Astrocyte of the hippocampus (primary cell): ENCODE results near the gene C1QTNF2.
A peak's percentile ranks its signal among the peaks of the same experiment; 100 is the strongest.

Experiments
- DNase-seq: peaks from one replicate; pipeline ENCODE4 v3.0.0; 2011; ENCODE audit warnings: low read depth, low spot score

C1QTNF2 gene, protein sequence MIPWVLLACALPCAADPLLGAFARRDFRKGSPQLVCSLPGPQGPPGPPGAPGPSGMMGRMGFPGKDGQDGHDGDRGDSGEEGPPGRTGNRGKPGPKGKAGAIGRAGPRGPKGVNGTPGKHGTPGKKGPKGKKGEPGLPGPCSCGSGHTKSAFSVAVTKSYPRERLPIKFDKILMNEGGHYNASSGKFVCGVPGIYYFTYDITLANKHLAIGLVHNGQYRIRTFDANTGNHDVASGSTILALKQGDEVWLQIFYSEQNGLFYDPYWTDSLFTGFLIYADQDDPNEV

GRCh38 chr5:160369990-160370712 is at the start of gene C1QTNF2:
Gene C1QTNF2 (minus strand): TSS chr5:160370626. CDS start chr5:160355011, 15,615 bp downstream.
- DNase-seq: peak; percentile 83

DNA sequence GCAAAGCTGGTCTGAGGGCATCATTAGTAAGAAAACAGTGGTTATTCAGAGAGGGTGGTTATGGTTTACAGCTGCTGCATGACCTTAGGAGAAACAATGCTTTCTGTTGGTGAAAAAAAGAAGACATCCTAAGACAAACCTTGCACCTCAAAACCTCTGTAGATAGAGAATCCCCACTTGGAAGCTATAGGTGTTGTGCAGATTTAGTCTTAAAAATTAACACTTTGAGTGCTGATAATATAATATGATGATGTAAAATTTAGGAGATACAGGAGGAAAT is 49.8 kb upstream of the C1QTNF2 start:
- no peak for DNase-seq

DNA sequence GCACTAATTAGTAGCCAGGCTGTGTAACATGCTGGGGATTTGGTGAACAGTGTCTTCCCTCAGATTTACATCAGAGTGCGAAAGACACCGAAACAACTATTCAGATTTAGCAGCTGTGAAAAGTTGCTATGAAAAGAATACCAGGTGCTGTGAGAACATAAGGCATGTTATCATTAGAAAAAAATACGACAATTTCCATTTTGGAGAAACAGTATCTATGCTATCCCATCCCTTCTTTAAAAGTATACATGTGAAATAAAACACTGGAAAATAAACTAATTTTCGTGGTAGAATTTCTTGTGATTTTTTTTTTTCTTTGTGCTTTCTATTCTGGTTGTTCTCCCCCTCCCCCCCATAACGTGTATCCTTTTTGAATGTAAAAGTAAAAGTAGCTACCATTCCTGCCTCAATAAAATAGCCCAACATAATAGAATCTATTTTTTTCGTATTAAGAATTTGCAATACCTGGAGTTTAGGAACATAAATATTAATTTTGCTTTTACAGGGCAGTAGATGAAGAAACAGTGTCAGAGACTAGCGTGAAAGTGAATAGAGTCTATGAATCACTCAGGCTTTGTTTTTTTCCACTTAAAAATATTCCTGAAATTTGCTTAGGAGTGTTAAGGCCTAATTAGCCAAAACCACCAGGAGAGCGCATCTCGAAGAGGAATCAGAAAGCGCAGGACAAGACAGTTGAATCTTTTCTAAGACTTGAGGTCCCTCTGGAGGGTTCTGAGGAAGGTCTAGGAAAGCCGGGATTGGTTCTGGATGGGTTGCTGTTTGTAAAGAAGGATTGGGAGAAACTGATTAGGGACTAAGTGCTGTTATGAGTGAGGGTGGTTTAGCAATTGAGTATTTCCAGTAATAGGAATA is 49.3 kb upstream of the C1QTNF2 start:
- no peak for DNase-seq

DNA sequence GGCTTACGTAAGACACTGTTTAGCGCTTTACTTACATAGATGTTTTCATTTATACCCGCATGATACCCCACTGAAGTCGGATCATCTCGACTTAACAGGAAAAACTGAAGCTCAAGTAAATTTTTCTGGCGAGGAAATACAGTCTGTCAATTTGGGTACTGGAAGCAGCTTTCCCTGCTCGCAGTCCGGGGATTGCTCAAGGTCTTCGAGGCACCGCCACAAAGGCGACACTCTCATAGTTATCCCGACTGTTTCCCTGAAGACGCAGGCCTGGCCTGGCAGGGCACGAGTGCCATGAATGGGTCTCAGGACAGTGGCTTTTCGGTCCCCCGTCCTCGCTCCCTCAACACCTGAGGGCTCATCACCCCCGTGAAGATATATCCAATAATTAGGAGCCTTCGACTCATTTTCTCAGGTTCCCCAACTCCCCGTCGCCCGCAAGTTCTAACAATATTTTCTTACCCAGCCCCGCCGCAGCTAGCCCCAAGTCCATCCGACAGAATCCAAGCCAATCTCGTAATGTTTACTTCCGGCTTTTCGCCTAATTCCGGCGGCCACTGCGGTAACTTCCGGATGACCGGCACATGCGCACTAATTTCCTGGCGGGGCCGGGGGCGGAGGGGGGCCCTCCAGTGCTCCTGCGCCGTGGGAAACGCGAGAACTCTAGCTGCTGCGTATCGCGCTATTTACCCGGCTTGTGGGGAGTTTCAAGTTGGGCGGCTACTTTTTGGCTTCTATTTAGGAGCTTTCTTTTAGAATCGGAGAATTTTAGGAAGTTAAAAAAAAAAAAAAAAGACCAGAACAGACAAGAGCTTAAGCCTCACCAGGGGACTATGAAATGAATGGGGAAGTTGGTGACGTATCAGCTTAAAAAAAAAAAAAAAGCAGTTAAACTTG is 48.4 kb upstream of the C1QTNF2 start, which contains the start of gene SLU7:
Gene SLU7, minus strand, starts transcription at position 521 of the 897 bp plus-strand sequence. CDS start 3,787 bp downstream, outside the sequence.
- DNase-seq: peak; percentile 99

DNA sequence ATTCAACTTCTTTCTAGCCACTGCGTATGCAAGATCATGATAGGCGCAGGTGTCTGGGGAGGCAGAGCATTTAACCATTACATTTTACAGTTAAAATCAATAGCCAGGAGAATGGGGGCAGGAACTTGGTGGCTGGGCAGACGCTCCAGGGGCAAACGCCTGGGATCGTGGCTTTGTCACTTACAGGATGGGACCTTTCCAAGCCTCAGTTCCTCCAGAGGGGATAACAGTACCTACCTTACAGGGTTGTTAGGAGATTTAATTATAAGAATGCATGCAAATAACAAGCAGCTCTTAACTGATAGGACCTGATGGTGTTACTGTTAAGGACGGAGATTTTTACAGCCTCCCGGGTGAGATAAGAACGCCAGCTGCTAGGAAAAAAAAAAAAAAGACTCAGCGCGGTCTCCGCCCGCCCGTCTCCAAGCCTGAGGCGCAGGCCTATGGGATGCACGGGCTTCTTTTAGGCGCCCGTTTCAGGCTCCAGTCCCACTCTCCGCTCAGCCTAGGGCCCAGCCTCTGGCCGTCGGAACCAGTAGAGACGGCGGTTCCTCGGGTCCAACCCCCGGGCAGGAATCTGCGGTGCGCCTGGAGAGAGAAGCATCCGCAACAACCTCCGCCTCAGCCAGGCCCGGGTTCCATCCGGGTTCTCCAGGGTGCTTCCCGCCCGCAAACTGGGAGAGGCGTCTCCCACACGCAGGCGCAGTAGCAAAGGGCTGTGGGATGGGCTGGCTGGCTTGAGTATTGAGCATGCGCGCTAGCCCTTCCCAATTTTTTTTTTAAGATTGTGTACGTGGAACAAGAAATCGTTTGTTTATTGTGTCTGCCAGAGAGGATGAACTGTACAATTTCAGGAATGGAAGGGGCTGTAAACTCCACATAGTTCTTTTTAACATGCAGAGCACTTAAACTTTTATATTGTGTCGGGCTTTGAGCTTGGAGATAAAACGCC is 29.3 kb upstream of the C1QTNF2 start, which contains the start of gene FAM200C:
Gene FAM200C, minus strand, starts transcription at position 653 of the 952 bp plus-strand sequence. CDS start 4,564 bp downstream, outside the sequence.
- DNase-seq: peak; percentile 96

DNA sequence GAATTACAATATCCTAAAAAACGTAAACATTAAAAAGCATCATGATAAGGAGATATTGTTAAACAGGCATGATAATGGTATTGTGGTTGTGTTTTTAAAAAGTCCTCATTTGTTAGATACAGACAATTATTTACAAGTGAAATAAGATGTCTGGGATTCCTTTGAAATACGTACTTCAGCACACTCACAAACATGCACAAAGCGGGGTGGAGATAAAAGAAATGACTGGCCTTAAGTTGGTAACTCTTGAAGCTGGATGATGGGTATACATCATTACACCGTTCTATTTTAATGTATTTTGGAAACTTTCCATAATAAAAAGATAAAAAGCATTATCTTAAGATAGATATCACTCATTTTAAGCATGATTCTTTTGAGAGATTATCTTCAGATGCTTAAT is 28.4 kb upstream of the C1QTNF2 start:
- peak; percentile 29 for DNase-seq

GRCh38 chr5:160397492-160397891 is 27.1 kb upstream of the C1QTNF2 start:
- no peak for DNase-seq

- DNase-seq: no peak
These were observed 24.7 kb upstream of the C1QTNF2 start for GRCh38 chr5:160395111-160395510.

DNA sequence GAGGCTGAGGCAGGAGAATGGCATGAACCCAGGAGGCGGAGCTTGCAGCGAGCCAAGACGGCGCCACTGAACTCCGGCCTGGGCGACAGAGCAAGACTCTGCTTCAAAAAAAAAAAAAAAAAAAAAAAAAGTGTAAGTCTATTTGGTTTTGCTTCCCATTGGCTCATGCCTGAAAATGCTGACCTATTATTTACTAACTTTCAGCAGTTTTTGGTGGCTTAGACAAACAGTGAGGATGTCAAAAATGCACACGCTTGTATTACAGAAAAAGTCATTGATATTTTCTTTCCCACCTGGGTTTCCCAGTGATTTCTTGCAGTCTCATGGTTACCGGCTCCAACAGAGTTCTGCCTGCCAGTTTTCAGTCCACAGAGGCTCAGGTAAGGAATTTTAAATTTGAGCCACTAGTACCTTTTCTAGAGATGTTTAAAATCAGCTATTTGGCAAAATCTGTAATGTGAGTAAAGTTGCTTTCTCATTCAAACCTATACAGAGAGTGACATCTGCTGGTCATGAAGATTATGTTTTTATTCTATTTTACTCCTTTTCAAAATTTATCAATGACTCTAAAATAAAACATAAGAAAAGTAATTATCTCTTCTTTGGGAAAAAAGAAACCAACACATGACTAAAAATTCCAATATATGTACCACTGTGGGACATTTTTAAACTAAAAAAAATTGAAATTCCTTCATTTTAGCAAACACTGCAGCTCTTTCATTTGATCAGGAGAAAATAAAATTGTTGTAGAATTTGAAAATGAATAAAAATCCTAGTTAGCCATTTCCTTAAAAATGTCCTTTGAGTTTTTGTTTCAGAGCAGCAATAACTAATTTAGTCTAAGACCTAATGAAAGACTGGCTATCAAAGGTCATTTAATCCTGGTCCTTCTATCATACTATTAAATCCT is 20.6 kb upstream of the C1QTNF2 start:
- peak; percentile 33 for DNase-seq

- no peak for DNase-seq
These were observed 17.0 kb upstream of the C1QTNF2 start for GRCh38 chr5:160387445-160387844.

DNA sequence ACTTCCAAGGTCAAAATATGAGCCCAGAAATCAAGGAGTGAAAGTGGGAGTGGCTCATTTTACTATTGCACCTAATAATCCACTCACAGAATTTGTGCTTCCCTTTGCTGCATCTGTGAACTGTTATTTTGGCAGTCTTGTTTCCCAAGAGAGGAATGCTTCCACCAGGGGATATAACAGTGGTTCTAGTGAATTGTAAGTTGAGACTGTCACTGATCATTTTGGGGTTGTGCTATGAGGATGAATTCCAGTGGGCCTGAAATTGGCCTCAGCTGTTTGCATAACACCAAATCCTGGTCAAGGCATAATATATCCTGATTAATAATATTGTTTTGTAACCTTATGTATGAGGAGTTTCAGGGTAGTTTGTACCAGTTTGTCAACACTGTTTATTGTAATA is 15.1 kb upstream of the C1QTNF2 start:
- no peak for DNase-seq

DNA sequence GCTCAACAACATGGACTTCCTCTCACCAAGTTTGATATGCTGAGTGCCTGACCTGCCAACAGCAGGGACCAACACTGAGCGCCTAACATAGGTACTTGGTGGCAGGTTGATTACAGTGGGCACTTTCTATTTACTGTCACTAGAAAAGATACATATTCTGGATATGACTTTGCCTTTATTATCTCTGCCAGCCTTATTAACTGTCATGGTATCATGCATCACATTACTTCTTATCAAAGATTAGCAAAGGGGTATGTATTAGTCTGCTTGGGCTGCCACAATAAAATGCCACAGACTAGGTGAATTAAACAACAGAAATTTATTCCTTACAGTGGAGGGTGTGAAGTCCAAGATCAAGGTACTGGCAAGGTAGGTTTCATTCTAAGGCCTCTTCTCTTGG is 14.3 kb upstream of the C1QTNF2 start:
- DNase-seq: no peak

GRCh38 chr5:160382346-160382745 is 11.9 kb upstream of the C1QTNF2 start:
- DNase-seq: no peak

- DNase-seq: no peak
These were observed 9.6 kb upstream of the C1QTNF2 start for GRCh38 chr5:160380041-160380440.

DNA sequence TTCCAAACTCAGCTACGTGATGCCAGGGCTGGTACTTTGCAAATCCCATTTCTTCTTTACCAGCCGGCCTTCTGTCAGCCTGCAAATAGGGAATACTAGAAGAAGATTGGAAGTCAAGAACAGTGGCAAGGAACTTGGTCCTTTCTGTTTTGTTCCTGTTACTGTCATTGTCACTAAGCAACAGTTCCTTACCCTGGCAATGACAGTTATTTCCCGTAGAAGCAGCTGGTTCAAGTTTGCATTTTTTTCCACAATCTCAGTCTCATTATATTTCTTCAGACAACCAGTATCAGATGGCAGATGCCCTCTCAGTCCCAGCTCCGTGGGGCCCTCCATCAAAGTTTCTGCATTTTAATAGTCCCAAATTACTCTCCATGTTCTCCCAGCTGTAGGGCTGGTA is 9.1 kb upstream of the C1QTNF2 start:
- DNase-seq: no peak

- no peak for DNase-seq
These were observed 7.9 kb upstream of the C1QTNF2 start for GRCh38 chr5:160378330-160378729.

DNA sequence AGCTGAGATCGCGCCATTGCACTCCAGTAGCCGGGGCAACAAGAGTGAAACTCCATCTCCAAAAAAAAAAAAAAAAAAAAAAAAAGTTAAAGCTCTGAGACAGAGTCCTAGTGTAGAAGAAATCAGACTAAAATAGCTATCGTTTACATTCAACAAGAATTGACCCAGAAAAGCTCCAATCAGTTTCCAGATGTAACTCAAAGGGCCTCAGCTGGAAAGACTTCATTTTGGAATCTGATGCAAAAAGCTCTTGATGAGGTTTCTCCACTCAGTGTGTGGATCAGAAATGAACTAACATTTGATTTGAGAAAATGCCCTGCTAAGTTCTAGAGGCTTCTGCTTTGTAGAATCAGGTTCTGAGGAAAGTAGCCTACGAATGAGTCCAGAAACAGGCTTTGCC is 7.2 kb upstream of the C1QTNF2 start:
- no peak for DNase-seq

GRCh38 chr5:160376416-160376815 is 6.0 kb upstream of the C1QTNF2 start:
- DNase-seq: no peak

- no peak for DNase-seq
These were observed 5.3 kb upstream of the C1QTNF2 start for GRCh38 chr5:160375701-160376100.
